ENCODE results near the gene GNAL. TPM values are rescaled to one million over a fixed set of nuclear protein-coding genes. Genes with fewer than 3 reads are reported as not detected.

Gene GNAL
- total RNA-seq, 1 experiment from 2014 or later: 0.15 TPM

DNA sequence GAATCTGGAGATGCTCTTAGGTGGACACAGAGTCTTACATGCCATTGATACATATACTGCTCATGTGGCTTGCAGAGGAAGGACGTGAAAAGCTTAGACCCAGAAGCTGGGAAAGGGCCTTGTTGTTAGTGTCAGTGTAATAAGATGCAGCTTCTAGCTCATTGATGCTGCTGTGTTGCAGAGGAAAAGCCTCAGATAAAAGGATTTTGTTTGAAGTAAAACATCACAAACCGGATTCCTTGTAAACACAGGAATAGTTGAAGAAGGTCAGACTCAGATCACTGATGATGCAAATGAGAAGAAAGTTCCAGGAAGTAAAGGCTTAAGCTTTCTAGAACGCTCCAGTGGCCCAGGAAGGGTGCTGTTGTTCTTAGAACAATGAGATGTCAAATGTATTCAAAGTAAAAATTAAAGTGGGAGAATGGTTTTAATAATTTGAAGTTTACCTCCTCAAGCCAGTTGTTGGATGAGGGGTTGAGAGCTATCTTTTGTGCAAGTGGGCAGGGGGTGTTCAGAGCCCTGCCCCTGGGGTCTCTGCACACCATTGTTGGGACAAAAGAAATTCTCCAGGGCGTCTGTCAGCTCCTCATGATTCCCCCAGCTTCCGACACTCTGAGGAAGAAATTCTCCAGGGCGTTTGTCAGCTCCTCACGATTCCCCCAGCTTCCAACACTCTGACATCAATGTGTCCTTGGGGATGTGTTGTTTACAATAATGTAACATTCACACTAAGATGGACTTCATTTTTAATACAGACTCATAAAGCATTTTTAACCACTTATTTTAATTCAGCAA lies 100.8 kb downstream of the GNAL start:
- no peak overlapping the region for H3K9ac ChIP-seq (ENCODE audit: low read length)
- POLR2A ChIA-PET (ENCODE audit: unreplicated experiment): no interaction called here
- intact Hi-C loops (cut with micrococcal nuclease): no loop called here

DNA sequence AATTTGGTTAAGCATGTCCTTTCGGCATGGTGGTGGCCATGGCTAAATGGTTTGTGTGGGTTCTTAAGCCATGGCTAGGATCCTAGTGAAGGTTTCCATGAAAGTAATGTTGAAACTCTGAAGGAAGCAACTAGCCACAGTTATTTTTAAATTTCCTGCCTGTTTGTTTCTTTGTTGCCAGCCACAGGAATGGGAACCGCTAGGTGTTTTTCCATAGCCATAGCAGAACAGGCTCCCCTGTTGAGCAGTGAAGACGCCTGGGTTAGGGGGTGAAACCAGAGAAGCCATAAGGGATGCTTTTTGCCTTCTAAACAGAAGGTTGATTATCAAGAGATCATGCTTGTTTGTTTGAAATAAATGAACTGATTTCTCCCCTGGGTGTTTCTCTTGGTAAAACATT lies 102.1 kb downstream of the GNAL start:
- no peaks in the 10 kb centered on the region for H3K79me2 ChIP-seq (ENCODE audit: low read length)
- no peak for DNase-seq
- ChIA-PET CTCF (no interaction called here), POLR2A (ENCODE audit: unreplicated experiment) (no interaction called here)
- no peaks in the 10 kb centered on the region for H3K36me3 ChIP-seq (ENCODE audit: low read depth, low read length)
- no TSS peak for BruUV-seq (replicated peaks)
- H4K20me1 ChIP-seq (ENCODE audit: low read length): no peaks in the 10 kb centered on the region
- H3K27me3 ChIP-seq (ENCODE audit: low read length): no peaks in the 10 kb centered on the region; the same call in 1 of the 2 replicates
- H3F3A ChIP-seq (ENCODE audit: low read length, unreplicated experiment): no peaks in the 10 kb centered on the region
- ATAC-seq: no peak
- no peaks in the 10 kb centered on the region for H3K4me1 ChIP-seq (ENCODE audit: insufficient read depth, low read length)
- H3K4me3 ChIP-seq (ENCODE audit: low read length): no peak overlapping the region
- no peak overlapping the region for H3K9ac ChIP-seq (ENCODE audit: low read length)
- no peaks in the 10 kb centered on the region for H3K9me3 ChIP-seq (ENCODE audit: low read length)
- no peak overlapping the region for H2AFZ ChIP-seq (ENCODE audit: low read length)
- intact Hi-C loops (cut with micrococcal nuclease): no loop called here
- no peak overlapping the region for H3K4me2 ChIP-seq (ENCODE audit: low read length)
- TF ChIP-seq EZH2 (IDR thresholded peaks at IDR 0.05; ENCODE audit: low read length, unreplicated experiment) (no peak), EZH2phosphoT487 (IDR thresholded peaks at IDR 0.05; ENCODE audit: borderline replicate concordance, low read length) (no peak)
- H3K27ac ChIP-seq (ENCODE audit: low read length): no peak overlapping the region
- H3K9me2 ChIP-seq (replicated peaks; ENCODE audit: low read length): no peaks in the 10 kb centered on the region

More for the DNA sequence above, 100.8 kb downstream of the GNAL start:
- Histone ChIP-seq H3K9me2 (replicated peaks; ENCODE audit: low read length) (no peaks in the 10 kb centered on the region), H2AFZ (ENCODE audit: low read length) (no peak overlapping the region), H3K27ac (ENCODE audit: low read length) (no peak overlapping the region), H3K9me3 (ENCODE audit: low read length) (no peaks in the 10 kb centered on the region), H3K4me3 (ENCODE audit: low read length) (no peak overlapping the region), H3K79me2 (ENCODE audit: low read length) (no peaks in the 10 kb centered on the region), H3F3A (ENCODE audit: low read length, unreplicated experiment) (no peaks in the 10 kb centered on the region), H3K4me2 (ENCODE audit: low read length) (no peak overlapping the region), H3K36me3 (ENCODE audit: low read depth, low read length) (no peaks in the 10 kb centered on the region), H4K20me1 (ENCODE audit: low read length) (no peaks in the 10 kb centered on the region), H3K27me3 (ENCODE audit: low read length) (no peaks in the 10 kb centered on the region; the same call in 1 of the 2 replicates), H3K4me1 (ENCODE audit: insufficient read depth, low read length) (no peaks in the 10 kb centered on the region)
- DNase-seq (no peak), ATAC-seq (no peak)
- CTCF ChIA-PET: interaction anchor here (0.6 kb wide), 1 partner anchor 362 kb away, joined by 5 read pairs; no protein-coding TSS in a partner anchor
- TF ChIP-seq, protein P1, sequence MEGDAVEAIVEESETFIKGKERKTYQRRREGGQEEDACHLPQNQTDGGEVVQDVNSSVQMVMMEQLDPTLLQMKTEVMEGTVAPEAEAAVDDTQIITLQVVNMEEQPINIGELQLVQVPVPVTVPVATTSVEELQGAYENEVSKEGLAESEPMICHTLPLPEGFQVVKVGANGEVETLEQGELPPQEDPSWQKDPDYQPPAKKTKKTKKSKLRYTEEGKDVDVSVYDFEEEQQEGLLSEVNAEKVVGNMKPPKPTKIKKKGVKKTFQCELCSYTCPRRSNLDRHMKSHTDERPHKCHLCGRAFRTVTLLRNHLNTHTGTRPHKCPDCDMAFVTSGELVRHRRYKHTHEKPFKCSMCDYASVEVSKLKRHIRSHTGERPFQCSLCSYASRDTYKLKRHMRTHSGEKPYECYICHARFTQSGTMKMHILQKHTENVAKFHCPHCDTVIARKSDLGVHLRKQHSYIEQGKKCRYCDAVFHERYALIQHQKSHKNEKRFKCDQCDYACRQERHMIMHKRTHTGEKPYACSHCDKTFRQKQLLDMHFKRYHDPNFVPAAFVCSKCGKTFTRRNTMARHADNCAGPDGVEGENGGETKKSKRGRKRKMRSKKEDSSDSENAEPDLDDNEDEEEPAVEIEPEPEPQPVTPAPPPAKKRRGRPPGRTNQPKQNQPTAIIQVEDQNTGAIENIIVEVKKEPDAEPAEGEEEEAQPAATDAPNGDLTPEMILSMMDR (conservative IDR thresholded peaks at IDR 0.05; ENCODE audit: low read depth, low read length): no peak
- TF ChIP-seq EZH2 (IDR thresholded peaks at IDR 0.05; ENCODE audit: low read length, unreplicated experiment) (no peak), EZH2phosphoT487 (IDR thresholded peaks at IDR 0.05; ENCODE audit: borderline replicate concordance, low read length) (no peak)
- BruUV-seq (replicated peaks): no TSS peak

DNA sequence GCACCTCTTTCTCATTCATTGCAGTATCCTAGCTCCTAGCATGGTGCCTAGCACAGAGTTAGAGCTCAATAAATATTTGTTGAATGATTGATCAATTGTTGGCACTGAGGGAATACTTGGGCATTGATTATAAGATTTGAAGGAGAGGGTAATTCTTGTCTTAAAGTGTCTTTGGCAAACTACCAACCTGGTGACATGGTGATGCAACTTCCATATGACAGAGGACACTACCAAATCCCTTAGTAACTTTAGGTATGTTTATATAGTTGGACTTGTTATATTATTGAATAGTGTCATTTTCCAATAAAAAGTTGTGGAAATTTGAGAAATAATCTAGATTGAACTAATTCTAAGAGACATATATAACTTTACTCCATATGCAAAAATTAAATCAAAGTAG lies 103.6 kb downstream of the GNAL start:
- H3K4me3 ChIP-seq (ENCODE audit: low read length): no peak overlapping the region
- no peak overlapping the region for H3K9ac ChIP-seq (ENCODE audit: low read length)
- no peak for TF ChIP-seq EZH2 (IDR thresholded peaks at IDR 0.05; ENCODE audit: low read length, unreplicated experiment)
- TF ChIP-seq, protein P1 (conservative IDR thresholded peaks at IDR 0.05; ENCODE audit: low read depth, low read length): no peak
- TF ChIP-seq EZH2phosphoT487 (IDR thresholded peaks at IDR 0.05; ENCODE audit: borderline replicate concordance, low read length): no peak
- ATAC-seq (no peak), DNase-seq (no peak)
- ChIA-PET POLR2A (ENCODE audit: unreplicated experiment) (interaction anchor here (0.6 kb wide), 1 partner anchor 79 kb away, joined by 3 read pairs; no protein-coding TSS in a partner anchor), CTCF (no interaction called here)
- H3F3A ChIP-seq (ENCODE audit: low read length, unreplicated experiment): no peaks in the 10 kb centered on the region
- H3K4me1 ChIP-seq (ENCODE audit: insufficient read depth, low read length): no peaks in the 10 kb centered on the region
- H3K9me3 ChIP-seq (ENCODE audit: low read length): no peaks in the 10 kb centered on the region
- no TSS peak for BruUV-seq (replicated peaks)
- no peak overlapping the region for H3K27ac ChIP-seq (ENCODE audit: low read length)
- H3K4me2 ChIP-seq (ENCODE audit: low read length): no peak overlapping the region
- H3K27me3 ChIP-seq (ENCODE audit: low read length): no peaks in the 10 kb centered on the region; the same call in 1 of the 2 replicates
- no peak overlapping the region for H2AFZ ChIP-seq (ENCODE audit: low read length)
- H3K79me2 ChIP-seq (ENCODE audit: low read length): no peaks in the 10 kb centered on the region
- H3K36me3 ChIP-seq (ENCODE audit: low read depth, low read length): no peaks in the 10 kb centered on the region
- no peaks in the 10 kb centered on the region for H3K9me2 ChIP-seq (replicated peaks; ENCODE audit: low read length)
- no peaks in the 10 kb centered on the region for H4K20me1 ChIP-seq (ENCODE audit: low read length)
- intact Hi-C loops (cut with micrococcal nuclease): no loop called here
